ENCODE data around the gene SIPA1L2.

Gene SIPA1L2

DNA sequence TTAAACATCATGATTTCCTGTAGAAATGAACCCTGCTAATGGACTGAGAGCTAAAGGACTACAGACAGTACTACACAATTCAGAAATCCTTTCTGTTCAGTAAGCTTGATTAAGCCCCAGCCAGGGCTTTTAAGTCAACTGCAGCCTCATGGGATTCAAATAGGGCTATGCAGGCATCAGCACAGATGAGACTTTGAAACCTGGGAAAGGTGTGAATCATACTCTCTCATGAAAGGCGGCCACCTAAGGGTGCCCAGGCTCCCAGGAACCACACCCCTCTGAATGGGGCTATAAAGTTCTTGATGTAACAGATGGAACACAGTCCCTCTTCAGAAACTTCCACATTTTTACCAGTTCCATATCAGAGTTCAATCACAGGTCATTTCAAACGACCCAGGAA, 7.6 kb downstream of the SIPA1L2 start:
- no peaks in the 10 kb centered on the region for H3K27me3 ChIP-seq (ENCODE audit: insufficient read depth, poor library complexity, severe bottlenecking)
- H3K4me3 ChIP-seq (replicated peaks; ENCODE audit: insufficient read depth, low read length), result no peak overlapping the region
- no peak overlapping the region for H3K27ac ChIP-seq (replicated peaks)
- DNase-seq (ENCODE audit: low read depth in 1 of 2, low spot score in 1 of 2), result no peak
- TF ChIP-seq, protein P1, sequence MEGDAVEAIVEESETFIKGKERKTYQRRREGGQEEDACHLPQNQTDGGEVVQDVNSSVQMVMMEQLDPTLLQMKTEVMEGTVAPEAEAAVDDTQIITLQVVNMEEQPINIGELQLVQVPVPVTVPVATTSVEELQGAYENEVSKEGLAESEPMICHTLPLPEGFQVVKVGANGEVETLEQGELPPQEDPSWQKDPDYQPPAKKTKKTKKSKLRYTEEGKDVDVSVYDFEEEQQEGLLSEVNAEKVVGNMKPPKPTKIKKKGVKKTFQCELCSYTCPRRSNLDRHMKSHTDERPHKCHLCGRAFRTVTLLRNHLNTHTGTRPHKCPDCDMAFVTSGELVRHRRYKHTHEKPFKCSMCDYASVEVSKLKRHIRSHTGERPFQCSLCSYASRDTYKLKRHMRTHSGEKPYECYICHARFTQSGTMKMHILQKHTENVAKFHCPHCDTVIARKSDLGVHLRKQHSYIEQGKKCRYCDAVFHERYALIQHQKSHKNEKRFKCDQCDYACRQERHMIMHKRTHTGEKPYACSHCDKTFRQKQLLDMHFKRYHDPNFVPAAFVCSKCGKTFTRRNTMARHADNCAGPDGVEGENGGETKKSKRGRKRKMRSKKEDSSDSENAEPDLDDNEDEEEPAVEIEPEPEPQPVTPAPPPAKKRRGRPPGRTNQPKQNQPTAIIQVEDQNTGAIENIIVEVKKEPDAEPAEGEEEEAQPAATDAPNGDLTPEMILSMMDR (IDR thresholded peaks at IDR 0.05; ENCODE audit: insufficient read depth, low read length), result no peak
- TF ChIP-seq REST (IDR thresholded peaks at IDR 0.05; ENCODE audit: insufficient replicate concordance, low read depth) (no peak), GABPA (IDR thresholded peaks at IDR 0.05; ENCODE audit: low read depth) (no peak), SPI1 (IDR thresholded peaks at IDR 0.05; ENCODE audit: borderline replicate concordance, low read depth) (no peak), POLR2AphosphoS5 (IDR thresholded peaks at IDR 0.05; ENCODE audit: low read depth) (no peak)

- Histone ChIP-seq H3K27ac (replicated peaks) (no peak overlapping the region), H3K27me3 (ENCODE audit: insufficient read depth, poor library complexity, severe bottlenecking) (no peaks in the 10 kb centered on the region), H3K4me3 (replicated peaks; ENCODE audit: insufficient read depth, low read length) (no peak overlapping the region)
- DNase-seq (ENCODE audit: low read depth in 1 of 2, low spot score in 1 of 2), result no peak
- TF ChIP-seq POLR2AphosphoS5 (IDR thresholded peaks at IDR 0.05; ENCODE audit: low read depth) (no peak), GABPA (IDR thresholded peaks at IDR 0.05; ENCODE audit: low read depth) (no peak), SPI1 (IDR thresholded peaks at IDR 0.05; ENCODE audit: borderline replicate concordance, low read depth) (peak; percentile 61; the same call in 1 of the 2 replicates), REST (IDR thresholded peaks at IDR 0.05; ENCODE audit: insufficient replicate concordance, low read depth) (no peak)
- TF ChIP-seq, protein P1 (IDR thresholded peaks at IDR 0.05; ENCODE audit: insufficient read depth, low read length), result no peak
Measured at GRCh38 chr1:232621050-232621449, 8.9 kb downstream of the SIPA1L2 start.

- DNase-seq (ENCODE audit: low read depth in 1 of 2, low spot score in 1 of 2), result peak in 1 of 2 experiments; percentile 74
- H3K4me3 ChIP-seq (replicated peaks; ENCODE audit: insufficient read depth, low read length), result no peak overlapping the region; the same call in 1 of the 2 replicates
- no peaks in the 10 kb centered on the region for H3K27me3 ChIP-seq (ENCODE audit: insufficient read depth, poor library complexity, severe bottlenecking)
- peak; percentile 62 for TF ChIP-seq POLR2AphosphoS5 (IDR thresholded peaks at IDR 0.05; ENCODE audit: low read depth)
- TF ChIP-seq GABPA (IDR thresholded peaks at IDR 0.05; ENCODE audit: low read depth), result 0 out of 2 replicates have a peak, but pooled peaks have one; percentile 14
- TF ChIP-seq, protein P1 (IDR thresholded peaks at IDR 0.05; ENCODE audit: insufficient read depth, low read length), result no peak
- peak; percentile 24; the same call in 1 of the 2 replicates for TF ChIP-seq SPI1 (IDR thresholded peaks at IDR 0.05; ENCODE audit: borderline replicate concordance, low read depth)
- H3K27ac ChIP-seq (replicated peaks), result no peak overlapping the region
Measured at GRCh38 chr1:232620356-232620969, 9.5 kb downstream of the SIPA1L2 start.

All from HL-60 (cell line).